Mammary epithelial cell (primary cell): Measurements from ENCODE around the gene CELA2B.
"Not testable (repeated sequence)": the region's sequence is repeated elsewhere in the genome, so short reads cannot be mapped to it uniquely, and the experiment has no call there.

Experiments
- CTCF ChIP-seq, 2 donors: IDR thresholded peaks in 1 of 2; conservative IDR thresholded peaks in 1 of 2; 2 replicates each; pipeline ENCODE4 v1.5.1; 2011 to 2012; ENCODE audit warnings: inconsistent platforms in 2 of 2, low read length in 2 of 2, mild to moderate bottlenecking in 2 of 2, control low read depth in 1 of 2, low read depth in 1 of 2; ENCODE audit not compliant: insufficient read depth in 1 of 2; ENCODE audit errors: extremely low read depth in 1 of 2
- EZH2 ChIP-seq: IDR thresholded peaks from 2 replicates; pipeline ENCODE4 v1.6.1; 2012; ENCODE audit warnings: low read length, inconsistent platforms, borderline replicate concordance

- not testable (repeated sequence) for TF ChIP-seq CTCF (conservative IDR thresholded peaks at IDR 0.05 in 1 of 2, IDR thresholded peaks at IDR 0.05 in 1 of 2; ENCODE audit: extremely low read depth in 1 of 2, insufficient read depth in 1 of 2, low read depth in 1 of 2, low read length in 2 of 2); EZH2
Measured at GRCh38 chr1:15463064-15463800, 12.7 kb upstream of the CELA2B start.
